ENCODE data around the gene DPP4.

- TF ChIP-seq CTCF (conservative IDR thresholded peaks at IDR 0.05 in 1 of 2, IDR thresholded peaks at IDR 0.05 in 1 of 2; ENCODE audit: extremely low read depth in 1 of 2, insufficient read depth in 1 of 2, low read depth in 1 of 2, low read length in 2 of 2) (no peak), EZH2 (IDR thresholded peaks at IDR 0.05; ENCODE audit: borderline replicate concordance, low read length) (no peak)
Observed at GRCh38 chr2:162035981-162036380, 38.0 kb downstream of the DPP4 start.

Data from mammary epithelial cell (primary cell).